Stimulated activated CD8-positive, alpha-beta memory T cell treated with anti-CD3 and anti-CD28 coated beads, Interleukin-4, amount 100 ng/mL, for 24 hours (primary cell): Measurements from ENCODE around the gene KMT5C.

Source experiments
- DNase-seq: peaks from one replicate; pipeline ENCODE4 v3.0.0-alpha.2; 2020; ENCODE audit warnings: low read depth

KMT5C gene

DNA sequence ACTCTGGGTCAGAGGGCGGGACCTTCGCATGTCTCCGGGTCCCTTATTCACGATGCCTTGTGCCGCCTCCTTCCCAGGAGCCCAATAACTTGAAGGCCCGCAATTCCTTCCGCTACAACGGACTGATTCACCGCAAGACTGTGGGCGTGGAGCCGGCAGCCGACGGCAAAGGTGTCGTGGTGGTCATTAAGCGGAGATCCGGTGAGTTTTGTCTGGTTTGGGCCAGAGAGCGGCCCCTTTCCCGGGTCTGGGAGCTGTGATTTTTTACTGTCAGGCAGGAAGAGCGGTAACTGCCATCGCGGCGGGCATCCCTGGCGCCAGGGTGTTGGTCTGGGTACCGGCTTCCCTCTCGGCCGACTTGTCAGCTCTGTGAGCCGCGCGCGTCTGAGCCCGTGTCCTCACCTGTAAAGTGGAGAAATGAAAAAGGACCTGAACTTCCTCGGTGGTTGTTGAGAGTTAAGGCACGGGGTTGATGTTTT lies 46.9 kb downstream of the KMT5C start:
- DNase-seq, result peak; percentile 10

DNA sequence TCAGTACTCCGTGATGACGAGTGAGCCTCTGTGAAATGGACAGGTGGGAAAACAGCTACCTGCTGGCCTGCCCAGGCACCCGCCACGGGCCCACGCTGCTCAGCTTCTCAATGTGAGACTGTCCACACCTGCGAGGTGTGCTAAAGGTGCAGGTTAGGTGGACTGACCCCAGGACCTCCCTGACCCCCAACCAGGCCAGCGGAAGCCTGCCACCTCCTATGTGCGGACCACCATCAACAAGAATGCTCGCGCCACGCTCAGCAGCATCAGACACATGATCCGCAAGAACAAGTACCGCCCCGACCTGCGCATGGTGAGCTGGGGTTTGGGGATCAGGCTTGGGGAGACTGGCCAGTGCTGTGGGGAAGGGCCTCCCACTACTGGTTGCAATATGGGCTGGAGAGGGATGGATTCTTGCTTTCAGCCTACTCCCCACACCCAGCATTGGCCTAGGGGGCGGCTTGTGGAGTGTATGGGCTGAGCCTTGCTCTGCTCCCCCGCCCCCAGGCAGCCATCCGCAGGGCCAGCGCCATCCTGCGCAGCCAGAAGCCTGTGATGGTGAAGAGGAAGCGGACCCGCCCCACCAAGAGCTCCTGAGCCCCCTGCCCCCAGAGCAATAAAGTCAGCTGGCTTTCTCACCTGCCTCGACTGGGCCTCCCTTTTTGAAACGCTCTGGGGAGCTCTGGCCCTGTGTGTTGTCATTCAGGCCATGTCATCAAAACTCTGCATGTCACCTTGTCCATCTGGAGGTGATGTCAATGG lies 48.2 kb downstream of the KMT5C start:
- DNase-seq, result no peak

DNA sequence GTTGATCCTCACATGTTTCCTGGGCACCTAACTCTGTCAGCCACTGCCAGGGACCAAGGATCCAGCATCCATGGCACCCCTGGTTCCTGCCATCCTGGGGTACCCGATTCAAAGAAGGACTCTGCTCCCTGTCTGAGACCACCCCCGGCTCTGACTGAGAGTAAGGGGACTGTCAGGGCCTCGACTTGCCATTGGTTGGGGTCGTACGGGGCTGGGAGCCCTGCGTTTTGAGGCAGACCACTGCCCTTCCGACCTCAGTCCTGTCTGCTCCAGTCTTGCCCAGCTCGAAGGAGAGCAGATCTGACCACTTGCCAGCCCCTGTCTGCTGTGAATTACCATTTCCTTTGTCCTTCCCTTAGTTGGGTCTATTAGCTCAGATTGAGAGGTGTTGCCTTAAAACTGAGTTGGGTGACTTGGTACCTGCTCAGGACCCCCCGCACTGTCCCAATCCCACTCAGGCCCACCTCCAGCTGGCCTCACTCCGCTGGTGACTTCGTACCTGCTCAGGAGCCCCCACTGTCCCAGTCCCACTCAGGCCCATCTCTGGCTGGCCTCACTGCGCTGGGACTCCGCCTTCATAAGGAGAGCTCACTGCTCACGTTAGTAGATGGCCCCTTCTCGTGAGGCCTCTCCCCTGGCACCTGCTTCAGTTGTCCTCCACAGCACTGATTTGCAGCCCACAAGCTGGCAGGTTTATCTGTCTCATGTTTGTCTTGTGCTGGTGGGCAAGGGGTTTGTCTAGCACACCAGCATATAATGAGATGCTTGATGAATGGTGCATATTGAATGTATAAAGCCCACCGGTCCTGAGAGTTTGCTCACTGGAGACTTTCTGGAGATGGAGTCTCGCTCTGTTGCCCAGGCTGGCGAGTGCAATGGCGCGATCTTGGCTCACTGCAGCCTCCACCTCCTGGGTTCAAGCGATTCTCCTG lies 50.0 kb downstream of the KMT5C start:
- no peak for DNase-seq

DNA sequence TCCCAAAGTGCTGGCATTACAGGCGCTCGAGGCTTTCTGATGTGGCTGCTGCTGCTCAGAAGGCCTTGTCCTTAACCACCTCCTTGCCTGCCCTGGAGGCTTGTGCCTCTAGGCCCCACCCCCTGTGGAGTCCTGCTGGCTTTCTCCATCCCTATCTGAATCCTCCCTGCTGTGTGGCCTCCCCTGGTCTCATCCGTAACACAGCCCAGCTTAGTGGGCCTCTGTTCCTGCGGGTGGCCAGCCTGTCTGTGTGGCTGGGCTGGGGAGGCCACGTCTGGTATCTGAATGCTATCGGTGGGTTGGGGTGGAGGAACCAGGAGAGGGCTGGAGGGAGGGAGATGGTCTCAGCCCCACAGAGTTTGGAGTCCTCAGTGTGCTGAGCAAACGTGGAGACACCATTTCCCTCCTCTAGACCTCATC lies 50.8 kb downstream of the KMT5C start:
- no peak for DNase-seq

DNA sequence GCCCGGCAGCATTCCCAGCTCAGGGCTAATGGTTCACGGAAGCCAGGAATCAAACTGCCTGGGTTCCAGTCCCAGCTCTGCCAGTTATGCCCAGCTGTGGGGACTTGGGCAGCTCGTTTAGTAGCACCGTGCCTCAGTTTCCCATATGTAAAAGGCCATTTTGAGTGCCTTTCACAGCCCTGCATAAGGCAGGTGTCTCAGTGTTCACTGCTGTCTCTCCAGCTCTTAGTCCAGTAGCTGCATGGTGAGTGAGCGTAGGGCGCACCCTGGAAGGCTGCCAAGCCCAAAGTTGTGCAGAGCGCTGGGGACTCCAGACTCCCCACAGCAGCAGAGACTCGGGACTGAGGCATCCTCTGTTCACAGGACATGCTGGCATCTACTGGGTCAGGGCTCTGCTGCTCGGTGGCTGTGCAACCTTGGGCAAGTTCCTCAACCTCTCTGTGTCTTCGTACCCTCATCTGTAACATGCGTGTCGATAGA lies 51.6 kb downstream of the KMT5C start:
- no peak for DNase-seq

DNA sequence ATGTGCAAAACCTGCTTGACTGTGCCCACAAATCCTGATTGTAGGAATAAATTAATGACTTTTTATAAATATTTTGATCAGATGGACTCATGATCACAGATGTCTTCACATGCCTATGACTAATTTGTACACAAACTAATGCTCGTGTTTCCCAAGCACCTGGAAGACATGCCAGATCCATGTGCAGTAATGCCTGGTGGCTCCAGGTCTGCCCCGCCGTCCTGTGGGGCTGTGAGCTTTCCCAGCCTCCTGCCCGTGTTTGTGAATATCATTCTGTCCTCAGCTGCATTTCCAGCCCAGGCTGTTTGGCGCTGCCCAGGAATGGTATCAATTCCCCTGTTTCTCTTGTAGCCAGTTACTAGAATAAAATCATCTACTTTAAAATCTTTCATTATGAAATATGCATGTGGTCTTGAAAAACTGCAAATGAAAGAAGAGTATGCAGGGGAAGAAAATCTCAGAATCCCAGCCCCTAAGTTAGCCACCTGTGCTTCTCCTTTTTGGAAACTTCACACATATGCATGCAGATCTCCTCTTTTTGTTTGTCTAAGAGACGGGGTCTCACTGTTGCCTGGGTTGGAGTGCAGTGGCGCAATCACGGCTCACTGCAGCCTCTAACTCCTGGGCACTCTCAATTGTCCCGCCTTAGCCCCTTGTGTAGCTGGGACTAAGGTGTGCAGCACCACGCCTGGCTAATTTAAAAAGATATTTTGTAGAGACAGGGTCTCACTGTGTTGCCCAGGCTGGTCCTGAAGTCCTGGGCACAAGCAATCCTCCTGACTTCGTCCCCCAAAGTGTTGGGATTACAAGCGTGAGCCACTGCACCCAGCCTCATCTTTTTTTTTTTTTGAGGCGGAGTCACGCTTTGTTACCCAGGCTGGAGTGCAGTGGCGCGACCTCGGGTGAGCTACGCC lies 52.3 kb downstream of the KMT5C start:
- DNase-seq, result no peak

DNA sequence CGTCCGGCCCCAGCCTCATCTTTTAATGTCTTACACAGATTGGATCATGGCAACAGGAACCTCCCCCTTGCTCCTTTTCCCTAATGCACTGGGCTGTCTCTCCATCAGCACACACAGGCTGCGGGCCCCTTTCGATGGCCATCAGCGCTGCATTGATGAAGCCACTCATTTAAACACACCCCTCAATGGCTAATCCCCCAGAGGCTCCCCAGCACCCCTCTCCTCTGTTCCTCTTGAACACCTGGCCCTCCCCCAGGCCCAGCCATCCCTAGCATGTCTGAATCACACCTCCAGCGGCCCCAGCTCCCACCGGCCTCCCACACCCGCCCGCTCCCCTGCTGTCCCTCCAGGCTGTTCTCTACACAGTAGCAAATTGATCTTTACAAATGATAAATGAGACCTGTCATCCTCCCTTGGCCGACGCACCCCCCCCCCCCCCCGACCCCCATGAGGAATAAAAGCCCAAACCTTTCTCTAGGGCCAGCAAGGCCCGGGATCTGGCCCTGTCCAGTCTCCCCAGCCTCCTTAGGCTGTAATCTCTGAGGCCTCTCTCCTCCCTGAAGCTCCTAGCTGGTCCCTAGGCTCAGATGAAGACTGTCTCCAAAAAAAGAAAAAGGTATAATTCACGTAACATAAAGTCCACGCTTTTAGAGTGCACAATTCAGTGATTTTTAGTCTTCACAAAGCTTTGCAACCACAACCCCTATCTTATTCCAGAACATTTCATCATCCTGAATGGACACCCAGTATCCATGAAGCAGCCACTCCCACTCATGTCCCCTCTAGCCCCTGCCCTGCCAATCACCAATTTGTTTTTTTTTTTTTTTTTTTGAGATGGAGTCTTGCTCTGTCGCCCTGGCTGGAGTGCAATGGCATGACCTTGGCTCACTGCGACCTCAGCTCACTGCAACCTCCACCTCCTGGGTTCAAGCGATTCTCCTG lies 53.4 kb downstream of the KMT5C start:
- DNase-seq, result no peak
